Brain microvascular endothelial cell (primary cell): ENCODE measurements around the gene SUCO.

Experiments
- DNase-seq: peaks from one replicate; pipeline ENCODE4 v3.0.0-alpha.2; 2020
- H3K27ac ChIP-seq: fragments of 250-450 bp; sonication (Bioruptor Pico); 2 replicates; pipeline ENCODE4 v1.5.1; 2020; ENCODE audit warnings: mild to moderate bottlenecking, moderate library complexity
- H3K27me3 ChIP-seq: fragments of 250-450 bp; sonication (Bioruptor Pico); replicated peaks from 2 replicates; pipeline ENCODE4 v1.5.1; 2020; ENCODE audit warnings: mild to moderate bottlenecking
- H3K36me3 ChIP-seq: fragments of 250-450 bp; sonication (Bioruptor Pico); replicated peaks from 2 replicates; pipeline ENCODE4 v1.5.1; 2020; ENCODE audit warnings: mild to moderate bottlenecking
- H3K4me3 ChIP-seq: 2 replicates; pipeline ENCODE4 v1.5.1; 2011; ENCODE audit warnings: low read depth, mild to moderate bottlenecking, control low read depth, low read length, moderate library complexity
- CTCF ChIP-seq: IDR thresholded peaks from 2 replicates; pipeline ENCODE4 v1.5.1; 2011; ENCODE audit warnings: low read depth, mild to moderate bottlenecking, moderate library complexity, low read length, control low read depth, inconsistent platforms; ENCODE audit errors: missing control alignments
- in situ Hi-C: cut with HindIII; loops from 2 replicates; pipeline ENCODE4 v1.10.0; 2017; ENCODE audit warnings: low sequenced_read_pairs, low pct_ligation_motif_present

Gene SUCO

GRCh38 chr1:172515927-172516326 lies 17.0 kb upstream of the SUCO start:
- no peak overlapping the region for H3K4me3 ChIP-seq
- in situ Hi-C loops: no loop called here
- DNase-seq: no peak
- H3K36me3 ChIP-seq: no peaks in the 10 kb centered on the region
- TF ChIP-seq CTCF: no peak
- H3K27me3 ChIP-seq: no peaks in the 10 kb centered on the region
- H3K27ac ChIP-seq: no peak overlapping the region

GRCh38 chr1:172517081-172517480 lies 15.9 kb upstream of the SUCO start:
- in situ Hi-C loops: no loop called here
- Histone ChIP-seq H3K27me3 (no peaks in the 10 kb centered on the region), H3K27ac (no peak overlapping the region), H3K36me3 (no peaks in the 10 kb centered on the region), H3K4me3 (no peak overlapping the region)
- no peak for DNase-seq
- no peak for TF ChIP-seq CTCF

GRCh38 chr1:172517545-172517944 lies 15.4 kb upstream of the SUCO start:
- H3K27me3 ChIP-seq: no peaks in the 10 kb centered on the region
- H3K36me3 ChIP-seq: no peaks in the 10 kb centered on the region
- in situ Hi-C loops: no loop called here
- H3K27ac ChIP-seq: no peak overlapping the region
- no peak for DNase-seq
- H3K4me3 ChIP-seq: no peak overlapping the region
- TF ChIP-seq CTCF: no peak

DNA sequence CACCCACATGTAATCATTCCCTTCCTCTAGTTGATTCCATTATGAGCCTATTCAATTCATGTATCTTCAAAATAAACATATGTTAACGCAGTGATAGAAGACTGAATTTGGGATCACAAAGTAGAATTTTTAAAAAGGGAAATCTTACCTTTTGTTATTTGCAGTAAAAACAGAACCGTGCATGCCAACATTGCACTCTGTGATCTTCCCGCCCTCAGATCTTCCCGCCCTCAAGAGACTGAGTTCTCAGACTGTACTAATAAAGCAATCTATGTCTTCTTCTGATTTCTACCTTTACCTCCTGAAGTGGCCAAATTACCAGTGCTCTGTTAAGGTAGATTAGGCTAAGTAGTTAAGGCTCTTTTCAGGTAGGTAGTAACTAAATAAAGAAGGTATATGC lies 3.6 kb upstream of the SUCO start:
- in situ Hi-C loops: no loop called here
- no peak for TF ChIP-seq CTCF
- DNase-seq: no peak
- Histone ChIP-seq H3K36me3 (no peaks in the 10 kb centered on the region), H3K27ac (no peak overlapping the region), H3K4me3 (no peak overlapping the region), H3K27me3 (no peaks in the 10 kb centered on the region)

DNA sequence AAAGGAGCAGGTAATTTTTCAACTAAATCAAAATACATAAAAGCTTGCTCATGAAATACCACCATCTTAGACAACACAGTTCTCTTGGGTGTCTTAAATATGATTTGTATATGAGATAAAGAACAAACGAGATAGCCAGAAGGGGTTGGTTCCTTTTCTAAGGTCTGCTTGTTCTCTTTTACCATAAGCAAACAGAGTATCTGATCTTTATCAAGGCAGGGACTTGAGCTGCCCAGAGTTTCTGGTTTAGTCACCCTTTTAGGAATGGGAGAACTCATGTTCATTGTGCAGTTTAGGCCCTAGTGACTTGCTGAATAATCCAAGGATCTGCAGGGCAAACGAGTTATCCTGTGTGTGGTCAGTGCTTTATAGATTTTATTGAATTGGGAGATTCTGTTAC lies 3.0 kb upstream of the SUCO start:
- H3K4me3 ChIP-seq: no peak overlapping the region
- no peak for DNase-seq
- TF ChIP-seq CTCF: no peak
- no peak overlapping the region for H3K27ac ChIP-seq
- no peaks in the 10 kb centered on the region for H3K27me3 ChIP-seq
- in situ Hi-C loops: no loop called here
- no peaks in the 10 kb centered on the region for H3K36me3 ChIP-seq

DNA sequence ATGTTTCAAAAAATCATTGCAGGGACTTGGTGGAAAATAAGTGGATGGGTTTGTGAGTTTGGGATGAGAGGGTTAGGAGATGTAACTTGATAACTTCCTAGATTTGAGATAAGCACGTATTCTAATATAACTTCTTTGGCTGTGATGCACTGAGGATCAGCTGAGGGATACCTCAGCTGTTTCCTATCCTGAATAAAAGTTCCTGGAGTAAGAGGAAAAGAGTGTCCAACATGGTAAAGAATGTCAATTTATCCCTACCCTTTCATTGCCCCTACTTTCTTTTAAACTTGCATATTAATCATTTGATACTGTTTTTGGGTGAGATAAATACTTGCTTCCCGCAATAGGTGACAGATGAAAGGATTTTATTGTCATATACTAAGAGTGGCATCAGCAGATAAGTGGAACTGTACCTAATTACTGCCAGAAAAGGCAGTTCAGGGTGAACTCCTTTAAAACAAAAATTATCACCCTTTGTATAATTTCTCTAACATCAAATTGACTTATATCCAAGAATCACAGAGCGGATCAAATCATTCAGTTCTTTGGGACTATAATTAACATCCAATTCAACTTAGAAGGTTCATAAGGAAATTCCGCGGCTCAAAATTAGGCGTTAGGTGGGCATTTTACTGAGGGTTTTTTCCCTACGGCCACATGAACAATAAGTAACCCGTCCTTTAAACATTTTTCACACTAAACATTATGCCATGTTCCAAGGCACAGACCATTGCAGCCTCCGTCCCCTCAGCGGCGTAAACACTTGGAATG lies 1.4 kb upstream of the SUCO start:
- in situ Hi-C loops: no loop called here
- TF ChIP-seq CTCF: no peak
- H3K36me3 ChIP-seq: no peaks in the 10 kb centered on the region
- no peaks in the 10 kb centered on the region for H3K27me3 ChIP-seq
- DNase-seq: no peak
- peak overlapping the region; percentile 84 for H3K4me3 ChIP-seq
- H3K27ac ChIP-seq: peak overlapping the region; percentile 86
